Fibroblast of villous mesenchyme (primary cell): ENCODE data around the gene KLHDC3. TPM values are rescaled to one million over a fixed set of nuclear protein-coding genes. Genes with fewer than 3 reads are reported as not detected.

Source experiments
- DNase-seq: peaks from one replicate; pipeline ENCODE4 v3.0.0-alpha.2; 2010; ENCODE audit warnings: low read depth
- H3K4me3 ChIP-seq: 2 replicates; pipeline ENCODE4 v1.5.1; 2011; ENCODE audit warnings: low read depth, mild to moderate bottlenecking, low read length
- CTCF ChIP-seq: IDR thresholded peaks from 2 replicates; pipeline ENCODE4 v1.5.1; 2012; ENCODE audit warnings: low read depth, mild to moderate bottlenecking, low read length; ENCODE audit not compliant: insufficient read depth
- total RNA-seq: library from RNA; depleted of rRNA; stranded (reverse); fragments of >200 nt; gene quantifications from 2 replicates; pipeline ENCODE4 v1.2.3, GENCODE V29; 2012

KLHDC3 gene
- total RNA-seq, 1 donor, result 93.3 TPM

DNA sequence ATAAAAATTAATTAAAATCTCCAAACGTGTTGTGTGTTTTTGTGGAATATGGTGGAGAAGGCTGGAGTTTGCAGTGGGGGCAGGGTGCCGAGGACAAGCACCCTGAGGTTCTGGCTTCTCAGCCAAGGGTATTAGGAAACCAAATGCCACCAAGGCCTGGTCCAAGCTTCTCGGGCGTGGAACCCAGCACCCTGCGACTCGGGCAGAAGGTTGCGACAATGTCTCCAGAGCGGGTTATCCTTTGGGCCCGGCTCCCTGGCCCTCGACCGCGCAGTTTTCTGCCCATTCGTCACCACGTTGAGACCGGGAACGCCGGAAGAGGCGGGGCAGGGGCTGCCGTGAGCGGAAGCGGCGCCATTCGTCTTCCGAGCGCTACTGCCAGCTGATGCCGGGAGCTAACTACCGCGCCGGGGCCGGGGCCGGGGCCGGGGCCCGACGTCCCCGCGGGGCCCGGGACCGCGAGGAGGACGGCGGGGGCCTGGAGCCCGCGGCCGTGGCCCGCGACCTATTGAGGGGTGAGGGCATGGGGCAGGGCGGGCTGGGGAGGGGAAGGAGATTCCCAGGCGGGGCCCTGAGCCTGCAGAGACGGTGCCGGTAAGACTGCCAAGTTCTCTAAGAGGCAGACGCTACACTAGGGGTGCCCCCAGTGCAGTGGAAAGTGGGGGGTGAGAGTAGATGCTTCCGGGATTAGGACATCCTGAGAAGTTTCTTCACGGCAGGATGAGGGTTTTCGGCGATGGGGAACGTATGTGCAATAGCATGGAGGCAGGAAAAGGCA is 7.4 kb downstream of the KLHDC3 start, which contains the start of gene RRP36:
TSS of gene RRP36 (plus strand) at position 354 of the 778 bp plus-strand sequence. CDS start at position 386, 32 bp downstream.
- TF ChIP-seq CTCF, result no peak
- DNase-seq, result peak; percentile 64
- peak within 1 kb of the TSS; percentile 100 for H3K4me3 ChIP-seq

- H3K4me3 ChIP-seq, result no peak overlapping the region
- DNase-seq, result peak; percentile 7
- TF ChIP-seq CTCF, result no peak
These were observed 10.4 kb downstream of the KLHDC3 start for GRCh38 chr6:43024436-43024835.

DNA sequence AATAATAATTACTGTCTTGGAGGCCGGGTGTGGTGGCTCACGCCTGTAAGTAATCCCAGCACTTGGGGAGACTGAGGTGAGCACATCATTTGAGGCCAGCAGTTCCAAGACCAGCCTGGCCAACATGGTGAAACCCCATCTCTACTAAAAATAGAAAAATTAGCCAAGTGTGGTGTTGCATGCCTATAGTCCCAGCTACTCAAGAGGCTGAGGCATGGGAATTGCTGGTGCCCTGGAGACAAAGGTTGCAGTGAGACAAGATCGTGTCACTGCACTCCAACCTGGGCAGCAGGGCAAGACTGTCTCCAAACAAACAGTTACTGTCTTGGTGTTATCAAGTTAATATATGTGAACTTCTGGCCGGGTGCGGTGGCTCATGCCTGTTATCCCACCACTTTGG is 12.3 kb downstream of the KLHDC3 start:
- DNase-seq, result no peak
- no peak for TF ChIP-seq CTCF
- no peak overlapping the region for H3K4me3 ChIP-seq

GRCh38 chr6:43029120-43029519 is 15.1 kb downstream of the KLHDC3 start:
- H3K4me3 ChIP-seq, result no peak overlapping the region
- no peak for TF ChIP-seq CTCF
- DNase-seq, result no peak

DNA sequence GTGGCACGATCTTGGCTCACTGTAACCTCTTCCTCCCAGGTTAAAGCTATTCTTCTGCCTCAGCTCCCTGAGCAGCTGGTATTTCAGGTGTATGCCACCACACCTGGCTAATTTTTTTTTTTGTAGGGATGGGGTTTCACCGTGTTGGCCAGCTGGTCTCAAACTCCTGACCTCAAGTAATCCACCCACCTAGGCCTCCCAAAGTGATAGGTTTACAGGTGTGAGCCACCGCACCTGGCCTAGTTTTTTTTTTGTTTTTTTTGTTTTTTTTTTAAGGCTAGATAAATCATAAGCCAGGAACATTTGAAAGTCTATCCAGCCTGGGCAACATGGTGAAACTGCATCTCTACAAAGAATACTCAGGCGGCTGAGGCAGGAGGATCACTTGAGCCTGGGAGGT is 18.3 kb downstream of the KLHDC3 start:
- H3K4me3 ChIP-seq, result no peak overlapping the region
- no peak for DNase-seq
- no peak for TF ChIP-seq CTCF

DNA sequence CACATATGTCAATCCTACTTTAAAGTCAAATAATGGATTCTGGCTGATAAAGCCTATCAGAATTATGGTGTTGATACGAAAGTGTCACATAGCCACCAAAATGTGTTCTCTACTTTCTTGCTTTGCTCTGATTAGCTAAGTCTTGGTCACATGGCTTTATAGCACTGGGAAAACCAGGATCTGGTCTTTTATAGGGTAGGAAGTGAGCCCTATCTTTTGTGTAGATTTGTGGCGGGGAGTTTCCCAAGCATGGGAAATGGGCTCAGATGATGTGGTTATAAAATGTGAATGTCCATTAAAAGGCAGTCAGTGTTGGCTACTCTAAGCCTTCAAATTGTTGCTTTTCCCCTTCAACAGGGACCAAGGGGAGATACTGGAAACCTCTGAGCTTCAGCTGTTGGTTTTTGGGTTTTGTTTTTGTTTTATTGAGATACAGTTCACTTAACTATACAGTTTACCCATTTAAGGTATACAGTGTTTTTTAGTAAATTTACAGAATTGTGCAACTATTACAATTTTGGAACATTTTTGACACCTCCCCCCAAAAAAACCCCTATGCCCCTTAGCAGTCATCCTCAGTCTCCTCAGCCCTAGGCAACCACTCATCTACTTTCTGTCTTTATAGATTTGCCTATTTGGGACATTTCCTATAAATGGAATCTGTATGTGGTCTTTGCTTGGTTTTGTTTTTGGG is 19.6 kb downstream of the KLHDC3 start:
- no peak for TF ChIP-seq CTCF
- DNase-seq, result peak; percentile 27
- H3K4me3 ChIP-seq, result no peak overlapping the region
